Mesenchymal stem cell (in vitro differentiated cells and primary cell): ENCODE measurements around the gene HOXA6. TPM values are rescaled to one million over a fixed set of nuclear protein-coding genes. Genes with fewer than 3 reads are reported as not detected.

Experiments used
- DNase-seq: peaks from one replicate; pipeline ENCODE4 v3.0.0-alpha.2; 2013
- H2AFZ ChIP-seq: one replicate; pipeline ENCODE4 v1.6.1; 2013; ENCODE audit warnings: low read depth, mild to moderate bottlenecking, control low read depth, inconsistent platforms, low read length, moderate library complexity
- H2AK5ac ChIP-seq: 2 replicates; pipeline ENCODE4 v1.6.1; 2013; ENCODE audit warnings: low read length, moderate library complexity, mild to moderate bottlenecking, inconsistent platforms; ENCODE audit not compliant: severe bottlenecking
- H2BK120ac ChIP-seq: one replicate; pipeline ENCODE4 v1.6.1; 2013; ENCODE audit warnings: low read depth, mild to moderate bottlenecking, inconsistent platforms, low read length, moderate library complexity
- H2BK12ac ChIP-seq, 2 experiments: one replicate each; pipeline ENCODE4 v1.6.1; 2013; ENCODE audit warnings: inconsistent platforms in 2 of 2, low read length in 2 of 2, mild to moderate bottlenecking in 2 of 2, moderate library complexity in 2 of 2, control low read depth in 1 of 2
- H2BK15ac ChIP-seq: one replicate; pipeline ENCODE4 v1.6.1; 2013; ENCODE audit warnings: mild to moderate bottlenecking, low read depth, inconsistent platforms; ENCODE audit not compliant: poor library complexity, severe bottlenecking
- H2BK5ac ChIP-seq: 2 replicates; pipeline ENCODE4 v1.6.1; 2013; ENCODE audit warnings: low read depth, mild to moderate bottlenecking, low read length, control low read depth, inconsistent platforms; ENCODE audit not compliant: poor library complexity, severe bottlenecking
- H3K14ac ChIP-seq, 2 experiments: one replicate each; pipeline ENCODE4 v1.6.1; 2013; ENCODE audit warnings: inconsistent platforms in 2 of 2, low read length in 2 of 2, control low read depth in 1 of 2, mild to moderate bottlenecking in 1 of 2, moderate library complexity in 1 of 2
- H3K18ac ChIP-seq, 2 experiments: one replicate each; pipeline ENCODE4 v1.6.1; 2013; ENCODE audit warnings: inconsistent platforms in 2 of 2, low read length in 2 of 2, control low read depth in 1 of 2, low read depth in 1 of 2, mild to moderate bottlenecking in 1 of 2
- H3K23ac ChIP-seq, 2 experiments: one replicate each; pipeline ENCODE4 v1.6.1; 2013; ENCODE audit warnings: inconsistent platforms in 2 of 2, low read length in 2 of 2, mild to moderate bottlenecking in 2 of 2, moderate library complexity in 2 of 2, control low read depth in 1 of 2
- H3K27ac ChIP-seq: 2 replicates; pipeline ENCODE4 v1.5.1; 2013; ENCODE audit warnings: mild to moderate bottlenecking, moderate library complexity, low read length, control low read depth, inconsistent platforms; ENCODE audit not compliant: poor library complexity, severe bottlenecking
- H3K27me3 ChIP-seq, 2 experiments: 2 replicates each; pipeline versions ENCODE4 v1.6.1 to v1.7.0; 2013; ENCODE audit warnings: low read length in 2 of 2, mild to moderate bottlenecking in 2 of 2, moderate library complexity in 2 of 2, control low read depth in 1 of 2, inconsistent platforms in 1 of 2; ENCODE audit not compliant: control insufficient read depth in 1 of 2, insufficient read depth in 1 of 2
- H3K36me3 ChIP-seq, 2 experiments: 2 replicates each; pipeline versions ENCODE4 v1.6.1 to v1.7.0; 2013; ENCODE audit warnings: low read length in 2 of 2, control low read depth in 1 of 2, inconsistent platforms in 1 of 2, low read depth in 1 of 2, mild to moderate bottlenecking in 1 of 2; ENCODE audit not compliant: insufficient read depth in 2 of 2, control insufficient read depth in 1 of 2
- H3K4ac ChIP-seq, 2 experiments: one replicate each; pipeline ENCODE4 v1.6.1; 2013; ENCODE audit warnings: inconsistent platforms in 2 of 2, low read length in 2 of 2, mild to moderate bottlenecking in 2 of 2, moderate library complexity in 2 of 2, control low read depth in 1 of 2, low read depth in 1 of 2
- H3K4me1 ChIP-seq: 2 replicates; pipeline ENCODE4 v1.6.1; 2013; ENCODE audit warnings: low read depth, low read length, control low read depth; ENCODE audit not compliant: control insufficient read depth, insufficient read depth
- H3K4me2 ChIP-seq: 2 replicates; pipeline ENCODE4 v1.6.1; 2013; ENCODE audit warnings: low read length, mild to moderate bottlenecking, inconsistent platforms; ENCODE audit not compliant: poor library complexity, severe bottlenecking
- H3K4me3 ChIP-seq, 2 experiments: 2 replicates each; pipeline versions ENCODE4 v1.5.1 to v1.7.0; 2013; ENCODE audit warnings: low read length in 2 of 2, mild to moderate bottlenecking in 2 of 2, control low read depth in 1 of 2, low read depth in 1 of 2; ENCODE audit not compliant: insufficient read depth in 1 of 2
- H3K79me1 ChIP-seq: replicated peaks from 2 replicates; pipeline ENCODE4 v1.6.1; 2013; ENCODE audit warnings: mild to moderate bottlenecking, control low read depth, low read length, inconsistent platforms; ENCODE audit not compliant: poor library complexity, severe bottlenecking
- H3K9ac ChIP-seq: 2 replicates; pipeline ENCODE4 v1.7.0; 2013; ENCODE audit warnings: mild to moderate bottlenecking, low read length, moderate library complexity
- H3K9me3 ChIP-seq: 2 replicates; pipeline ENCODE4 v1.7.0; 2013; ENCODE audit warnings: mild to moderate bottlenecking, low read length; ENCODE audit not compliant: control insufficient read depth
- H4K8ac ChIP-seq: one replicate; pipeline ENCODE4 v1.6.1; 2013; ENCODE audit warnings: inconsistent platforms, mild to moderate bottlenecking, low read length, moderate library complexity
- H4K91ac ChIP-seq: one replicate; pipeline ENCODE4 v1.6.1; 2013; ENCODE audit warnings: mild to moderate bottlenecking, low read length, inconsistent platforms
- WGBS: methylation state at CpG from one replicate; pipeline ENCODE4 v1.1.7; 2013; ENCODE audit warnings: mixed read lengths; 5-methylcytosine and 5-hydroxymethylcytosine counted together
- polyA plus RNA-seq, 2 experiments: library from polyadenylated mRNA; stranded (reverse); fragments of 200-250 nt; gene quantifications; one replicate each; pipeline ENCODE4 v1.2.3, GENCODE V29; 2013

Gene HOXA6
- polyA plus RNA-seq (2013, experiment 1 of 2), result 0.62 TPM
- polyA plus RNA-seq (2013, experiment 2 of 2), result 0.59 TPM

- Histone ChIP-seq H3K14ac (no peak within 1 kb of the TSS), H2AK5ac (no peak within 1 kb of the TSS), H3K4me1 (peaks cover 19% of the 10 kb centered on the region), H3K36me3 (peaks cover 17 to 30% of the 10 kb centered on the region in 2 experiments), H4K91ac (no peak within 1 kb of the TSS), H3K9ac (peak within 1 kb of the TSS; percentile 90), H3K79me1 (peaks cover 23% of the 10 kb centered on the region), H3K27me3 (peaks cover 0 to 28% of the 10 kb centered on the region in 2 experiments), H2BK5ac (no peak within 1 kb of the TSS), H2BK15ac (peak within 1 kb of the TSS; percentile 36), H3K27ac (no peak within 1 kb of the TSS), H4K8ac (peak within 1 kb of the TSS; percentile 74), H3K23ac (no peak within 1 kb of the TSS), H3K18ac (peak within 1 kb of the TSS; percentile 54 to 65), H3K4me3 (peak within 1 kb of the TSS in 1 of 2 experiments; percentile 82), H3K4ac (peak within 1 kb of the TSS; percentile 42 to 62), H3K4me2 (peak within 1 kb of the TSS; percentile 47), H3K9me3 (no peaks in the 10 kb centered on the region), H2BK120ac (no peak within 1 kb of the TSS), H2BK12ac (peak within 1 kb of the TSS in 1 of 2 experiments; percentile 6), H2AFZ (no peak within 1 kb of the TSS)
- WGBS, result 42% methylated on average over 63 of the region's 63 CpGs
- no peak for DNase-seq
These were observed at the start of gene HOXA6 for GRCh38 chr7:27147199-27148030. Gene HOXA6 (minus strand): TSS chr7:27147774. CDS start chr7:27147749, 25 bp downstream.

- Histone ChIP-seq H4K8ac (no peak overlapping the region), H3K79me1 (no peaks in the 10 kb centered on the region), H2BK15ac (no peak overlapping the region), H2BK5ac (no peak overlapping the region), H3K18ac (no peak overlapping the region), H3K4me2 (no peak overlapping the region), H2AK5ac (no peak overlapping the region), H2BK120ac (no peak overlapping the region), H3K23ac (no peak overlapping the region), H2BK12ac (no peak overlapping the region), H2AFZ (no peak overlapping the region), H3K27me3 (peaks cover 69 to 78% of the 10 kb centered on the region in 2 experiments), H3K9ac (no peak overlapping the region), H3K14ac (no peak overlapping the region), H3K4me3 (no peak overlapping the region), H3K27ac (no peak overlapping the region), H3K4ac (no peak overlapping the region), H4K91ac (no peak overlapping the region), H3K36me3 (peaks cover 0 to 3% of the 10 kb centered on the region in 2 experiments), H3K4me1 (peaks cover 33% of the 10 kb centered on the region), H3K9me3 (no peaks in the 10 kb centered on the region)
- peak; percentile 71 for DNase-seq
- under 1% methylated on average over 6 of the region's 6 CpGs for WGBS
These were observed 48.8 kb upstream of the HOXA6 start for GRCh38 chr7:27196287-27196767.

GRCh38 chr7:27194686-27195379 lies 47.3 kb upstream of the HOXA6 start:
- no peak overlapping the region for H3K4me3 ChIP-seq
- no peak overlapping the region for H3K14ac ChIP-seq
- peaks cover 0 to 3% of the 10 kb centered on the region in 2 experiments for H3K36me3 ChIP-seq
- no peak overlapping the region for H3K4ac ChIP-seq
- DNase-seq, result no peak
- H2BK15ac ChIP-seq, result no peak overlapping the region
- no peak overlapping the region for H4K8ac ChIP-seq
- no peak overlapping the region for H3K27ac ChIP-seq
- no peak overlapping the region for H2BK5ac ChIP-seq
- no peak overlapping the region for H4K91ac ChIP-seq
- H3K4me1 ChIP-seq, result peaks cover 24% of the 10 kb centered on the region
- H2AFZ ChIP-seq, result no peak overlapping the region
- H3K27me3 ChIP-seq, result peaks cover 69 to 80% of the 10 kb centered on the region in 2 experiments
- H3K9me3 ChIP-seq, result no peaks in the 10 kb centered on the region
- H3K23ac ChIP-seq, result no peak overlapping the region
- H3K4me2 ChIP-seq, result no peak overlapping the region
- no peak overlapping the region for H3K9ac ChIP-seq
- H3K18ac ChIP-seq, result no peak overlapping the region
- H2AK5ac ChIP-seq, result no peak overlapping the region
- no peak overlapping the region for H2BK120ac ChIP-seq
- 75% methylated on average over 9 of the region's 9 CpGs for WGBS
- H2BK12ac ChIP-seq, result no peak overlapping the region
- peaks cover 3% of the 10 kb centered on the region for H3K79me1 ChIP-seq

GRCh38 chr7:27194002-27194352 lies 46.4 kb upstream of the HOXA6 start:
- no peak for DNase-seq

More at GRCh38 chr7:27194002-27194352, 46.4 kb upstream of the HOXA6 start:
- Histone ChIP-seq H3K4me3 (no peak overlapping the region), H3K18ac (no peak overlapping the region), H2BK5ac (no peak overlapping the region), H3K4me2 (no peak overlapping the region), H4K8ac (no peak overlapping the region), H3K23ac (no peak overlapping the region), H3K79me1 (peaks cover 3% of the 10 kb centered on the region), H2BK120ac (no peak overlapping the region), H2AFZ (no peak overlapping the region), H3K9ac (no peak overlapping the region), H3K27me3 (peaks cover 65 to 86% of the 10 kb centered on the region in 2 experiments), H2AK5ac (no peak overlapping the region), H3K27ac (no peak overlapping the region), H3K9me3 (no peaks in the 10 kb centered on the region), H3K4me1 (peaks cover 27% of the 10 kb centered on the region), H3K4ac (no peak overlapping the region), H4K91ac (no peak overlapping the region), H2BK12ac (no peak overlapping the region), H3K36me3 (peaks cover 0 to 3% of the 10 kb centered on the region in 2 experiments), H3K14ac (no peak overlapping the region), H2BK15ac (no peak overlapping the region)
- 40% methylated on average over 1 of the region's 2 CpGs for WGBS
